GM18951 (cell line): ENCODE results near the gene OGFOD1.
A peak's percentile ranks its signal among the peaks of the same experiment; 100 is the strongest.

Experiments used
- POLR2A ChIP-seq: IDR thresholded peaks from 4 replicates; pipeline ENCODE4 v1.6.1; 2011; ENCODE audit warnings: mild to moderate bottlenecking; ENCODE audit not compliant: insufficient read length, insufficient read depth; ENCODE audit errors: extremely low read depth
- in situ Hi-C: fragments of 300-500 bp; cut with MboI; formaldehyde crosslinking; loops from one replicate; pipeline ENCODE4 v1.12.0; 2022; ENCODE audit warnings: low sequenced_read_pairs, mixed read lengths, inconsistent platforms; ENCODE audit not compliant: unreplicated experiment

Gene OGFOD1

GRCh38 chr16:56450986-56451752 lies at the start of gene OGFOD1, which contains the start of gene NUDT21:
OGFOD1 (plus strand) TSS chr16:56451554; CDS start chr16:56451613, 59 bp downstream.
NUDT21 (minus strand) TSS chr16:56451332; CDS start chr16:56451202, 130 bp downstream.
- in situ Hi-C loops, result no loop called here
- peak; percentile 77 for TF ChIP-seq POLR2A

GRCh38 chr16:56405977-56406672 lies 45.2 kb upstream of the OGFOD1 start:
- no peak for TF ChIP-seq POLR2A
- in situ Hi-C loops, result no loop called here

- TF ChIP-seq POLR2A, result no peak
- in situ Hi-C loops, result no loop called here
These were observed 42.8 kb upstream of the OGFOD1 start for GRCh38 chr16:56408379-56409098.

- in situ Hi-C loops, result no loop called here
- no peak for TF ChIP-seq POLR2A
These were observed 42.2 kb upstream of the OGFOD1 start for GRCh38 chr16:56409195-56409594.

GRCh38 chr16:56411123-56411522 lies 40.2 kb upstream of the OGFOD1 start:
- in situ Hi-C loops, result no loop called here
- TF ChIP-seq POLR2A, result no peak

- in situ Hi-C loops, result no loop called here
- no peak for TF ChIP-seq POLR2A
These were observed 39.7 kb upstream of the OGFOD1 start for GRCh38 chr16:56411624-56412023.

GRCh38 chr16:56413381-56413780 lies 38.0 kb upstream of the OGFOD1 start:
- in situ Hi-C loops, result no loop called here
- TF ChIP-seq POLR2A, result no peak

- no peak for TF ChIP-seq POLR2A
- in situ Hi-C loops, result no loop called here
These were observed 37.0 kb upstream of the OGFOD1 start for GRCh38 chr16:56414366-56414765.

GRCh38 chr16:56415875-56416274 lies 35.5 kb upstream of the OGFOD1 start:
- in situ Hi-C loops, result no loop called here
- TF ChIP-seq POLR2A, result no peak

- TF ChIP-seq POLR2A, result no peak
- in situ Hi-C loops, result no loop called here
These were observed 34.2 kb upstream of the OGFOD1 start for GRCh38 chr16:56417138-56417537.

- TF ChIP-seq POLR2A, result no peak
- in situ Hi-C loops, result no loop called here
These were observed 31.4 kb upstream of the OGFOD1 start for GRCh38 chr16:56419740-56420548.

GRCh38 chr16:56420613-56421012 lies 30.7 kb upstream of the OGFOD1 start:
- in situ Hi-C loops, result no loop called here
- TF ChIP-seq POLR2A, result no peak

GRCh38 chr16:56421313-56421712 lies 30.0 kb upstream of the OGFOD1 start:
- TF ChIP-seq POLR2A, result no peak
- in situ Hi-C loops, result no loop called here
